NB4 (cell line): ENCODE data around the gene SERPINB13.

Source experiments
- POLR2A ChIP-seq: IDR thresholded peaks from 2 replicates; pipeline ENCODE4 v1.6.1; 2011; ENCODE audit warnings: mild to moderate bottlenecking; ENCODE audit not compliant: insufficient read length; ENCODE audit errors: extremely low read depth
- TF ChIP-seq, protein P1 (sequence below): IDR thresholded peaks from one replicate; pipeline ENCODE4 v1.5.1; 2012; ENCODE audit warnings: low read depth, low read length

DNA sequence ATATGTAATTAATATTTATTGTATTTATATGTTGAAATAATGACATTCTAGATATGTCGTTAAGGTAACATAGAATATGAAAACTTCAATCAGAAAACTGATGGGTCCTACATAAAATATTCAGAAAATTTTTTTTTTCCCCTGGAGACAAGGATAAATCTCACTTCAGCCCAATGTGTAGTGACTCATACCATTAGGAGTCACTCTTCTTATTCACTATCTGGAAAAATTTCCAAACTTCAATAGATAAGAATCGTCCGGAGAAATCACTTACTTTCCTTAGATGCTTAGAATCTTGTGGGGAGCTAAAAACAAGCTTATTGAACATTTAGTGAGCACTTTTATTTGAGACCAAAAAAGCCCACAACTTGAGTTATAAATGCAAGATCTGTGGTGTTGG lies 4.6 kb downstream of the SERPINB13 start:
- TF ChIP-seq, protein P1, sequence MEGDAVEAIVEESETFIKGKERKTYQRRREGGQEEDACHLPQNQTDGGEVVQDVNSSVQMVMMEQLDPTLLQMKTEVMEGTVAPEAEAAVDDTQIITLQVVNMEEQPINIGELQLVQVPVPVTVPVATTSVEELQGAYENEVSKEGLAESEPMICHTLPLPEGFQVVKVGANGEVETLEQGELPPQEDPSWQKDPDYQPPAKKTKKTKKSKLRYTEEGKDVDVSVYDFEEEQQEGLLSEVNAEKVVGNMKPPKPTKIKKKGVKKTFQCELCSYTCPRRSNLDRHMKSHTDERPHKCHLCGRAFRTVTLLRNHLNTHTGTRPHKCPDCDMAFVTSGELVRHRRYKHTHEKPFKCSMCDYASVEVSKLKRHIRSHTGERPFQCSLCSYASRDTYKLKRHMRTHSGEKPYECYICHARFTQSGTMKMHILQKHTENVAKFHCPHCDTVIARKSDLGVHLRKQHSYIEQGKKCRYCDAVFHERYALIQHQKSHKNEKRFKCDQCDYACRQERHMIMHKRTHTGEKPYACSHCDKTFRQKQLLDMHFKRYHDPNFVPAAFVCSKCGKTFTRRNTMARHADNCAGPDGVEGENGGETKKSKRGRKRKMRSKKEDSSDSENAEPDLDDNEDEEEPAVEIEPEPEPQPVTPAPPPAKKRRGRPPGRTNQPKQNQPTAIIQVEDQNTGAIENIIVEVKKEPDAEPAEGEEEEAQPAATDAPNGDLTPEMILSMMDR, result no peak
- TF ChIP-seq POLR2A, result no peak
